Spleen (tissue), 11 donors: ENCODE measurements around the gene CPSF4L. TPM values are rescaled to one million over a fixed set of nuclear protein-coding genes. Genes with fewer than 3 reads are reported as not detected.
A peak's percentile ranks its signal among the peaks of the same experiment; 100 is the strongest.

Experiments
- DNase-seq: peaks from one replicate; pipeline ENCODE4 v3.0.0-alpha.2; 2020
- H3K27ac ChIP-seq, 8 donors: fragments of 200-600 bp; sonication (generic) in 7 of 8; 1 replicate in 4 of 8; 2 replicates in 4 of 8; pipeline versions ENCODE4 v1.5.0 to v1.8.0; 2016 to 2021; ENCODE audit warnings: inconsistent platforms in 4 of 8, mild to moderate bottlenecking in 4 of 8, moderate library complexity in 1 of 8
- H3K27me3 ChIP-seq, 7 donors: fragments of 200-600 bp; sonication (generic) in 6 of 7; replicated peaks in 1 of 7; 1 replicate in 4 of 7; 2 replicates in 3 of 7; pipeline versions ENCODE4 v1.5.0 to v1.8.0; 2016 to 2021; ENCODE audit warnings: inconsistent platforms in 3 of 7, mild to moderate bottlenecking in 1 of 7
- H3K36me3 ChIP-seq, 6 donors: fragments of 200-600 bp; sonication (generic) in 5 of 6; 1 replicate in 4 of 6; 2 replicates in 2 of 6; pipeline versions ENCODE4 v1.5.0 to v1.8.0; 2016 to 2021; ENCODE audit warnings: inconsistent platforms in 2 of 6
- H3K4me1 ChIP-seq, 6 donors: fragments of 200-600 bp; sonication (generic) in 5 of 6; 1 replicate in 3 of 6; 2 replicates in 3 of 6; pipeline versions ENCODE4 v1.5.0 to v1.8.0; 2016 to 2021; ENCODE audit warnings: inconsistent platforms in 3 of 6
- H3K4me3 ChIP-seq, 8 donors: fragments of 200-600 bp; sonication (generic) in 7 of 8; 1 replicate in 4 of 8; 2 replicates in 4 of 8; pipeline versions ENCODE4 v1.5.0 to v1.8.0; 2016 to 2021; ENCODE audit warnings: inconsistent platforms in 4 of 8, mild to moderate bottlenecking in 4 of 8, moderate library complexity in 2 of 8
- H3K9me3 ChIP-seq, 8 donors: fragments of 200-600 bp; sonication (generic) in 7 of 8; 1 replicate in 4 of 8; 2 replicates in 4 of 8; pipeline versions ENCODE4 v1.5.0 to v1.8.0; 2016 to 2021; ENCODE audit warnings: inconsistent platforms in 4 of 8
- CTCF ChIP-seq, 11 experiments: fragments of 200-600 bp in 7 of 11; fragments of 450-650 bp in 4 of 11; sonication (generic) in 4 of 11; IDR thresholded peaks in 8 of 11; conservative IDR thresholded peaks in 3 of 11; 1 replicate in 7 of 11; 2 replicates in 4 of 11; pipeline versions ENCODE4 v1.4.0 to v1.8.0; 2016 to 2021; ENCODE audit warnings: antibody characterized with exemption in 11 of 11, inconsistent platforms in 4 of 11, mild to moderate bottlenecking in 1 of 11
- POLR2A ChIP-seq, 3 donors: fragments of 450-650 bp; IDR thresholded peaks; one replicate each; pipeline ENCODE4 v1.5.1; 2017; ENCODE audit warnings: antibody characterized with exemption in 3 of 3, mild to moderate bottlenecking in 1 of 3
- POLR2AphosphoS5 ChIP-seq, 3 donors: sonication (generic); formaldehyde crosslinking; IDR thresholded peaks; one replicate each; pipeline ENCODE4 v1.5.1; 2017; ENCODE audit warnings: antibody characterized with exemption in 3 of 3
- WGBS, 5 donors: extraction: QIAGEN DNeasy Blood & Tissue Kit in 3 of 5; methylation state at CpG; one replicate each; pipeline versions ENCODE4 v1.1.5 to v1.1.7; 2013 to 2018; 5-methylcytosine and 5-hydroxymethylcytosine counted together
- intact Hi-C: fragments of 100-400 bp; cut with DNase I; formaldehyde crosslinking; loops from one replicate; pipeline ENCODE4 v1.15.0; 2023; ENCODE audit warnings: low total_unique reads
- polyA plus RNA-seq, 3 donors: library from polyadenylated mRNA; stranded (reverse); fragments of 200-250 nt; gene quantifications; one replicate each; pipeline ENCODE4 v1.2.1, GENCODE V29; 2013
- total RNA-seq, 7 donors: library from RNA; depleted of rRNA in 3 of 7; stranded (reverse); fragments of >200 nt in 3 of 7; fragmentation: NEBNext Ultra II Directional in 4 of 7; extraction: Animal tissue kit (Norgen Biotek cat#: 25700) in 4 of 7; gene quantifications; one replicate each; pipeline versions ENCODE4 v1.1.0 to v1.2.1, GENCODE V29; 2016 to 2021
- donor health status: healthy with polysubstance abuse.
- donor health status: DM: no; HTN: no; CAD: no; lungs with moderate emphysema.
- donor health status: DM: no; HTN: no; CAD: no.
- donor health status: Bipolar disorder and iron deficiency.
- donor health status: healthy.
- donor health status: DM: no; HTN: no; CAD: no.
- donor health status: DM: yes; HTN: yes; CAD: no.

Gene CPSF4L
- total and polyA plus RNA-seq, 10 donors, result not detected

- WGBS, 5 donors, result 66 to 75% (median 70%) methylated on average over 6 of the region's 6 CpGs
Observed at GRCh38 chr17:73227944-73228343, 33.7 kb downstream of the CPSF4L start.

DNA sequence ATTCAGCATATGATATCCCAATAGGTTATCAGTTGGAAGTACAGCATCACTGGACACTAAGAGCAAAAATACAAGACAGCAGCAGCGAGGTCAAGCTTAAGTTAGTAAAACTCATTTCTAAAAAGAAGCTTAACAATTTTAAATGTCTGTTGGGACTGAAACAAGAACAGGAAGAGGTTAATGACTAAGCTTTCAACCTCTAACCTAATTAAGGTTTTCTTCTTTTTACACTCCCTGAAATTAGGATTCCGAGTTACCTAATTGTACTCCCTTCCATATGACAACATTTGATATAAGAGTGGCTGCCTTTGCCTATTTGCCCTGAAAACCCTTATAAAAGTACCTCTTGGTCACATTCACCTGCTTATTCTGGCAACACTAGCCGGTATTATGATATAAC lies 34.3 kb downstream of the CPSF4L start:
- Histone ChIP-seq H3K27me3 (no peaks in the 10 kb centered on the region), H3K27ac (peak overlapping the region in 3 of 8 donors; percentile 7 to 68 (median 25)), H3K36me3 (peaks cover 0 to 22% (median 0%) of the 10 kb centered on the region in 6 donors), H3K4me1 (peaks cover 35 to 86% (median 61%) of the 10 kb centered on the region in 6 donors), H3K4me3 (no peak overlapping the region), H3K9me3 (no peaks in the 10 kb centered on the region)
- TF ChIP-seq CTCF (IDR thresholded peaks at IDR 0.05 in 8 of 11, conservative IDR thresholded peaks at IDR 0.05 in 3 of 11) (no peak), POLR2AphosphoS5 (IDR thresholded peaks at IDR 0.05) (no peak), POLR2A (IDR thresholded peaks at IDR 0.05) (no peak)
- intact Hi-C loops, result no loop called here
- no peak for DNase-seq
- 36 to 59% (median 38%) methylated on average over 3 of the region's 3 CpGs for WGBS, 5 donors

More at GRCh38 chr17:73227944-73228343, 33.7 kb downstream of the CPSF4L start:
- H3K9me3 ChIP-seq, result no peaks in the 10 kb centered on the region
- DNase-seq, result no peak
- no peaks in the 10 kb centered on the region for H3K27me3 ChIP-seq
- H3K36me3 ChIP-seq, result peaks cover 0 to 16% (median 0%) of the 10 kb centered on the region in 6 donors
- no peak for TF ChIP-seq CTCF (IDR thresholded peaks at IDR 0.05 in 8 of 11, conservative IDR thresholded peaks at IDR 0.05 in 3 of 11)
- TF ChIP-seq POLR2AphosphoS5 (IDR thresholded peaks at IDR 0.05), result no peak
- TF ChIP-seq POLR2A (IDR thresholded peaks at IDR 0.05), result no peak
- no peak overlapping the region for H3K4me3 ChIP-seq
- intact Hi-C loops, result no loop called here
- peaks cover 35 to 84% (median 61%) of the 10 kb centered on the region in 6 donors for H3K4me1 ChIP-seq
- peak overlapping the region in 3 of 8 donors; percentile 25 to 68 (median 56) for H3K27ac ChIP-seq

GRCh38 chr17:73226556-73227172 lies 35.0 kb downstream of the CPSF4L start:
- TF ChIP-seq POLR2A (IDR thresholded peaks at IDR 0.05), result no peak
- TF ChIP-seq CTCF (IDR thresholded peaks at IDR 0.05 in 8 of 11, conservative IDR thresholded peaks at IDR 0.05 in 3 of 11), result no peak
- TF ChIP-seq POLR2AphosphoS5 (IDR thresholded peaks at IDR 0.05), result no peak
- no peak for DNase-seq
- intact Hi-C loops, result no loop called here
- no peaks in the 10 kb centered on the region for H3K27me3 ChIP-seq
- H3K4me1 ChIP-seq, result peaks cover 35 to 88% (median 61%) of the 10 kb centered on the region in 6 donors
- no peak overlapping the region for H3K4me3 ChIP-seq
- H3K27ac ChIP-seq, result peak overlapping the region in 3 of 8 donors; percentile 7 to 68 (median 25)
- H3K9me3 ChIP-seq, result no peaks in the 10 kb centered on the region
- H3K36me3 ChIP-seq, result peaks cover 0 to 29% (median 0%) of the 10 kb centered on the region in 6 donors
- 57 to 74% (median 68%) methylated on average over 3 of the region's 3 CpGs for WGBS, 5 donors

DNA sequence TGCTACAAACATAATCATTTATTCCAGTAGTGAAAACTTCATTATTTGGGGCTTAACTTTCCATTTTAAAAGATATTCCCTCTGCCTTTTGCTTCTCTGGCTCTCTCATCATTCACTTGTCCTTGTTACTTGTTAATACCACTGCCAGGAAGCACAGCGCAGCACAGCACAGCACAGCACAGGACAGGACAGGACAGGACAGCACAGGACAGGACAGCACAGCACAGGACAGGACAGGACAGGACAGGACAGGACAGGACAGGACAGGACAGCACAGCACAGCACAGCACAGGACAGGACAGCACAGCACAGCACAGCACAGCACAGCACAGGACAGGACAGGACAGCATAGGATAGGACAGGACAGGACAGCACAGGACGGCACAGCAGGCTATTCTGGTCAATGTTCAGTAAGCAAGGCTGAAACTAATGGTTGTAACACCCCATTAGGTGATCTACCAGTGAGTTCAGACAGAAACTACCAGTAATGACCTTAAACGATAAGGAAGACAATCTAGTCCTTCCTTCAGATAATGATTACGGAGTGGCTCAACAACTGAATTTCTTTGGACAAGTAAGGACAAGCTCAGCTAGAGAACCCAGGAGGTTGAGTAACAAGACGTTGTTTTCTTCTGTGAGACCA lies 36.9 kb downstream of the CPSF4L start:
- intact Hi-C loops, result no loop called here
- DNase-seq, result no peak
- H3K27me3 ChIP-seq, result no peaks in the 10 kb centered on the region
- H3K9me3 ChIP-seq, result no peaks in the 10 kb centered on the region
- H3K36me3 ChIP-seq, result peaks cover 0 to 46% (median 0%) of the 10 kb centered on the region in 6 donors
- peaks cover 25 to 70% (median 44%) of the 10 kb centered on the region in 6 donors for H3K4me1 ChIP-seq
- WGBS, 5 donors, result 73 to 91% (median 83%) methylated on average over 5 of the region's 5 CpGs
- H3K4me3 ChIP-seq, result no peak overlapping the region
- no peak for TF ChIP-seq CTCF (IDR thresholded peaks at IDR 0.05 in 8 of 11, conservative IDR thresholded peaks at IDR 0.05 in 3 of 11)
- H3K27ac ChIP-seq, result no peak overlapping the region
